GM12873 (cell line): ENCODE results near the gene CHCHD6.

Source experiments
- CTCF ChIP-seq: IDR thresholded peaks from 2 replicates; pipeline ENCODE4 v1.5.1; 2012; ENCODE audit warnings: low read depth, mild to moderate bottlenecking, moderate library complexity, low read length, control low read depth; ENCODE audit not compliant: insufficient read depth; ENCODE audit errors: missing control alignments

CHCHD6 gene

GRCh38 chr3:126734106-126734723, 30.2 kb downstream of the CHCHD6 start:
- TF ChIP-seq CTCF, result no peak

- TF ChIP-seq CTCF, result peak; percentile 48
Measured at GRCh38 chr3:126737527-126737926, 33.5 kb downstream of the CHCHD6 start.

- no peak for TF ChIP-seq CTCF
Measured at GRCh38 chr3:126742057-126742456, 38.0 kb downstream of the CHCHD6 start.

GRCh38 chr3:126743350-126743749, 39.3 kb downstream of the CHCHD6 start:
- TF ChIP-seq CTCF, result no peak

GRCh38 chr3:126743781-126744180, 39.7 kb downstream of the CHCHD6 start:
- no peak for TF ChIP-seq CTCF

GRCh38 chr3:126745760-126746394, 41.8 kb downstream of the CHCHD6 start:
- TF ChIP-seq CTCF, result no peak

GRCh38 chr3:126746395-126747177, 42.5 kb downstream of the CHCHD6 start:
- TF ChIP-seq CTCF, result no peak
